Thyroid gland (tissue), 4 donors: ENCODE data around the gene NRXN2. TPM values are rescaled to one million over a fixed set of nuclear protein-coding genes. Genes with fewer than 3 reads are reported as not detected.
A peak's percentile ranks its signal among the peaks of the same experiment; 100 is the strongest.

Source experiments
- DNase-seq, 2 donors: peaks; one replicate each; pipeline ENCODE4 v3.0.0-alpha.2; 2019
- H3K27ac ChIP-seq, 3 donors: fragments of 200-600 bp; sonication (generic); 1 replicate in 2 of 3; 2 replicates in 1 of 3; pipeline ENCODE4 v1.5.1; 2016 to 2019; ENCODE audit warnings: mild to moderate bottlenecking in 1 of 3, moderate library complexity in 1 of 3
- H3K27me3 ChIP-seq: fragments of 200-600 bp; sonication (generic); one replicate; pipeline ENCODE4 v1.5.1; 2019
- H3K36me3 ChIP-seq, 2 donors: fragments of 200-600 bp; sonication (generic); one replicate each; pipeline ENCODE4 v1.5.1; 2016 to 2019
- H3K4me1 ChIP-seq, 2 donors: fragments of 200-600 bp; sonication (generic); one replicate each; pipeline ENCODE4 v1.5.1; 2017 to 2019
- H3K4me3 ChIP-seq, 3 donors: fragments of 200-600 bp; sonication (generic); replicated peaks in 1 of 3; 1 replicate in 2 of 3; 2 replicates in 1 of 3; pipeline ENCODE4 v1.5.1; 2016; ENCODE audit warnings: mild to moderate bottlenecking in 1 of 3
- H3K9me3 ChIP-seq: fragments of 200-600 bp; sonication (generic); one replicate; pipeline ENCODE4 v1.5.1; 2017
- POLR2A ChIP-seq, 2 donors: fragments of 450-650 bp; IDR thresholded peaks; one replicate each; pipeline ENCODE4 v1.6.1; 2017; ENCODE audit warnings: antibody characterized with exemption in 2 of 2, mild to moderate bottlenecking in 2 of 2, moderate library complexity in 1 of 2
- WGBS, 2 donors: methylation state at CpG; one replicate each; pipeline ENCODE4 v1.1.5; 2017; 5-methylcytosine and 5-hydroxymethylcytosine counted together
- intact Hi-C: fragments of 100-400 bp; cut with DNase I; formaldehyde crosslinking; loops from one replicate; pipeline ENCODE4 v1.15.1; 2023
- total RNA-seq, 4 donors: library from RNA; depleted of rRNA; stranded (reverse); fragments of >200 nt; gene quantifications; one replicate each; pipeline ENCODE4 v1.2.3, GENCODE V29; 2016
- TF ChIP-seq, protein P1 (sequence below), 6 experiments: fragments of 200-600 bp in 3 of 6; fragments of 450-650 bp in 3 of 6; sonication (generic) in 3 of 6; IDR thresholded peaks; one replicate each; pipeline ENCODE4 v1.5.1; 2016 to 2019; ENCODE audit warnings: antibody characterized with exemption in 6 of 6, mild to moderate bottlenecking in 2 of 6, inconsistent platforms in 1 of 6, moderate library complexity in 1 of 6

The NRXN2 gene
- total RNA-seq, 4 donors from 2014 or later, result 2.0 to 12.3 (median 4.8) TPM

DNA sequence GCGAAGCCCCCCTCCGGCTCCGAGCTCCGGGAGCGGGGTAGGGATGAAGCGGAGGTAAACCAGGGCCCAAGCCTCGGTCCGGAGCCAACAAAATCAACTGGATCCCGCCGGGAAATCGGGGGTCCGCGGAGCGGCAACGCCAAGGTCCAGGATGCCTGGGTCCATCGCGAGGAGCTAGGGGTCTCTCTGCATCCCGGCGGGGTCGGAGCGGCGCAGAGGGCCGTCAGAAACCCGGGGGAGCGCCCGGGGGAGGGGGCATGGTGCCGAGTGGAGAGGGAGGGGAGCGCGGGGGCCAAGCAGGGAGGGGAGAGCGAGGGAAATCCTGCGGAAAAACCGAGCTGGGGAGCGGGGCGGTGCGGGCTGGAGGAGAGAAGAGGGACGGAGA is 80.1 kb downstream of the NRXN2 start:
- no peak for DNase-seq
- Histone ChIP-seq H3K36me3 (no peaks in the 10 kb centered on the region), H3K4me1 (peaks cover 0 to 22% of the 10 kb centered on the region in 2 donors), H3K27ac (no peak overlapping the region), H3K4me3 (peak overlapping the region in 1 of 3 donors; percentile 15), H3K27me3 (peaks cover 4% of the 10 kb centered on the region), H3K9me3 (no peaks in the 10 kb centered on the region)
- 0% methylated on average over 10 to 22 of the region's 36 CpGs for WGBS, 2 donors
- intact Hi-C loops, result no loop called here
- TF ChIP-seq, protein P1, sequence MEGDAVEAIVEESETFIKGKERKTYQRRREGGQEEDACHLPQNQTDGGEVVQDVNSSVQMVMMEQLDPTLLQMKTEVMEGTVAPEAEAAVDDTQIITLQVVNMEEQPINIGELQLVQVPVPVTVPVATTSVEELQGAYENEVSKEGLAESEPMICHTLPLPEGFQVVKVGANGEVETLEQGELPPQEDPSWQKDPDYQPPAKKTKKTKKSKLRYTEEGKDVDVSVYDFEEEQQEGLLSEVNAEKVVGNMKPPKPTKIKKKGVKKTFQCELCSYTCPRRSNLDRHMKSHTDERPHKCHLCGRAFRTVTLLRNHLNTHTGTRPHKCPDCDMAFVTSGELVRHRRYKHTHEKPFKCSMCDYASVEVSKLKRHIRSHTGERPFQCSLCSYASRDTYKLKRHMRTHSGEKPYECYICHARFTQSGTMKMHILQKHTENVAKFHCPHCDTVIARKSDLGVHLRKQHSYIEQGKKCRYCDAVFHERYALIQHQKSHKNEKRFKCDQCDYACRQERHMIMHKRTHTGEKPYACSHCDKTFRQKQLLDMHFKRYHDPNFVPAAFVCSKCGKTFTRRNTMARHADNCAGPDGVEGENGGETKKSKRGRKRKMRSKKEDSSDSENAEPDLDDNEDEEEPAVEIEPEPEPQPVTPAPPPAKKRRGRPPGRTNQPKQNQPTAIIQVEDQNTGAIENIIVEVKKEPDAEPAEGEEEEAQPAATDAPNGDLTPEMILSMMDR (IDR thresholded peaks at IDR 0.05), result no peak
- TF ChIP-seq POLR2A (IDR thresholded peaks at IDR 0.05), result no peak

DNA sequence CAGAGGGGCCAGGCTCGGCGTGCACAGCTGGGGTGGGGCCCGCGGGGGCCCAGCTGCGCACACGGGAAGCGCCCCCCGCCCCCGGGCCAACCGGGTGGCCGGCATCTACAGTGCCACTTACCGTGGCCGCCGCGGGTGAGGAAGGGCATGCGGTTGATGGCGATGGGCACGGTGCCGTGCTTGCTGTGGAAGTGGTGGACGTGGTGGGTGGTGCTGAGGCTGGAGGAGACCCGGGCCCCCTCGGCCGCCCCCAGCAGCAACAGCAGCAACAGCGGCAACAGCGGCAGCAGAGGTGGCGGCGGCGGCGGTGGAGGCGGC is 80.6 kb downstream of the NRXN2 start:
- WGBS, 2 donors, result 4 to 9% methylated on average over 11 to 29 of the region's 30 CpGs
- intact Hi-C loops, result no loop called here
- no peak for DNase-seq

DNA sequence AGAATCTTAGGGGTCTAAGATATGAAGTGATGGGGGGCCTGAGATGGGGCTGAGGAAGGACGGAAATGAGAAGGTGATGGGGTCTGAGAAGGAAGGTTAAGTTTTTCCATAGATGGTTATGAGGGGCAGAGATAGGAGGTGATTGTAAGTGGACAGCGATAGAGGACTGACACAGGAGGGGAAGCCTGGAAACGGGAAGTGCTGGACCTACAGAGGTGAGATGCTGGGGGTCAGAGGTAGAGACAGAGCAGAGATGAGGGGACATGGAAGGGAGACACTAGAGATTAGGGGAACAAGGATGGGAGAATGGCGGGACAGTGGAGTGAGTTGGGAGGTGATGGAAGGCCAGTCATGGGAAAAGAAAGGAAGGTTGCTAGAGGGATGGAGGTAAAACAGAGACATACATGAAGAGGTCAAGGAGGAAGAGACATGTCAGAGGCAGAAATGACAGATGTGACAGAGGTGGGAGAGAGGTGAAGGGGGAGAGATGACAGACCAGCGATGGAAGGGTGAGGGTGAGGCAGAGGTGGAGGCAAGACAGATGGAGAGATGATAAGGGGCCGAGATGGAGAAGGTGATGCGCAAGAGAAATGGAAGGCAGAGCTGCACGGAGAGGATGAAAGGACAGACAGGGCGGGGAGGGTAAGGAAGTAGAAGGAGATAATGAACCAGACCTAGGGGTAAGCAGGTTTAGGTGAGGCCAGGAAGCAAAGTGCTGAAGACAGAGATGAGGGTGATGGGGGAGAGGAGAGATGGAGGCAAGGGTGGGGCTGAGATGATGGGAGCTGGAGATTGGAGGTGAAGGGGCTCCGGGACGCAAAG is 81.2 kb downstream of the NRXN2 start:
- TF ChIP-seq, protein P1 (IDR thresholded peaks at IDR 0.05), result no peak
- TF ChIP-seq POLR2A (IDR thresholded peaks at IDR 0.05), result no peak
- no peaks in the 10 kb centered on the region for H3K9me3 ChIP-seq
- 55 to 66% methylated on average over 11 of the region's 11 CpGs for WGBS, 2 donors
- peaks cover 0 to 26% of the 10 kb centered on the region in 2 donors for H3K4me1 ChIP-seq
- no peak overlapping the region for H3K4me3 ChIP-seq
- H3K27ac ChIP-seq, result no peak overlapping the region
- H3K36me3 ChIP-seq, result no peaks in the 10 kb centered on the region
- intact Hi-C loops, result no loop called here
- H3K27me3 ChIP-seq, result peaks cover 4% of the 10 kb centered on the region
- DNase-seq, result no peak

More for the DNA sequence above, 80.6 kb downstream of the NRXN2 start:
- H3K4me1 ChIP-seq, result peaks cover 0 to 26% of the 10 kb centered on the region in 2 donors
- no peak overlapping the region for H3K27ac ChIP-seq
- H3K27me3 ChIP-seq, result peaks cover 4% of the 10 kb centered on the region
- H3K4me3 ChIP-seq, result no peak overlapping the region
- H3K36me3 ChIP-seq, result no peaks in the 10 kb centered on the region
- no peaks in the 10 kb centered on the region for H3K9me3 ChIP-seq
- TF ChIP-seq, protein P1 (IDR thresholded peaks at IDR 0.05), result no peak
- TF ChIP-seq POLR2A (IDR thresholded peaks at IDR 0.05), result no peak

DNA sequence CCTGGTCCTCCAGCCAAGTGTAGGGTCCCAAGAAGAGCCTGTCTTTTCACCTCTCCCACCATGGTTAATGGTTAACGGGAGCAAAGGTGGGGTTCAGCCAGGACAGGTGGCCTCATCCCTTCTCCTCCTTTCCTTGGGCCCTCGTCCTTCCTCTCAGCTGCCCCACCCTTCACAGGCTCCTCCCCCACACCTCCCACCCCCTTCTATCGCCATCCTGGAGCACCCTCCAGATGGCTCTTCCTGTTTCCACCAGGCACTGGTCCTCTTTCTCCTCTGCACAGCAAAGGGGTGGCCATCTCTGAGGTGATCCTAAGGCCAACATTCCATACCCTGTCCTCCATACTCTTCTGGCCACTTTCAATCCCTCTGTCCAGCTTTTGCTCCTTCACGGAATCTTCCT is 83.1 kb downstream of the NRXN2 start:
- no peaks in the 10 kb centered on the region for H3K36me3 ChIP-seq
- no peak overlapping the region for H3K4me3 ChIP-seq
- no peak for DNase-seq
- no peak for TF ChIP-seq POLR2A (IDR thresholded peaks at IDR 0.05)
- TF ChIP-seq, protein P1 (IDR thresholded peaks at IDR 0.05), result no peak
- whole genome bisulfite sequencing, 2 donors, result 79 to 84% methylated on average over 4 of the region's 4 CpGs
- H3K27me3 ChIP-seq, result peaks cover 4% of the 10 kb centered on the region
- H3K27ac ChIP-seq, result no peak overlapping the region
- H3K9me3 ChIP-seq, result no peaks in the 10 kb centered on the region
- H3K4me1 ChIP-seq, result peaks cover 0 to 26% of the 10 kb centered on the region in 2 donors
- intact Hi-C loops, result no loop called here

DNA sequence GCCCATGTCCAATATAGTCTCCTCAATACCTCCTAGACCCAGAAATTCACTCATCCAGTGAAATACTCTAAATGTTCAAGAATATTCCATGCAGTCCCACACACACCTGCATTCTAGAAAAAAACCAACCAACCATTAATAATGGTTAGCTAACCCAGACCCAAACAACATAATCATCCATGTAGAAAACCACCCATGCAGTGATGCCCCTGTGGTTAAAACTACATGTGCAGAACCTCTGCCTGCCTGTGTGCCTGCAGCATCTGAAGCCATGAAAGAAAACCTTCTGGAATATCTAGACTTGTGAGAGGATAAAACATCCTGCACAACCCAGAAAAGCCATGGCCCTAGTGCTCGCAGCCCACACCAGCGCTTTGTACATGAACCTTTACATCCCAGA is 84.2 kb downstream of the NRXN2 start:
- 89 to 100% methylated on average over 2 of the region's 2 CpGs for WGBS, 2 donors
- TF ChIP-seq POLR2A (IDR thresholded peaks at IDR 0.05), result no peak
- TF ChIP-seq, protein P1 (IDR thresholded peaks at IDR 0.05), result no peak
- no peaks in the 10 kb centered on the region for H3K36me3 ChIP-seq
- H3K4me1 ChIP-seq, result peaks cover 0 to 21% of the 10 kb centered on the region in 2 donors
- intact Hi-C loops, result no loop called here
- H3K9me3 ChIP-seq, result no peaks in the 10 kb centered on the region
- DNase-seq, result no peak
- H3K27ac ChIP-seq, result no peak overlapping the region
- no peak overlapping the region for H3K4me3 ChIP-seq
- H3K27me3 ChIP-seq, result peaks cover 4% of the 10 kb centered on the region
